Measurements from ENCODE around the gene TSC22D4.
"Not testable (repeated sequence)": the region's sequence is repeated elsewhere in the genome, so short reads cannot be mapped to it uniquely, and the experiment has no call there.

Gene TSC22D4

GRCh38 chr7:100472121-100472851 is 6.7 kb downstream of the TSC22D4 start:
- no peak for DNase-seq

- DNase-seq, result no peak
Observed at GRCh38 chr7:100471021-100471420, 8.0 kb downstream of the TSC22D4 start.

GRCh38 chr7:100469227-100470044 is 9.6 kb downstream of the TSC22D4 start:
- DNase-seq, result peak; percentile 42

GRCh38 chr7:100467638-100468373 is 11.2 kb downstream of the TSC22D4 start:
- peak; percentile 12 for DNase-seq

GRCh38 chr7:100466653-100467605 is 12.1 kb downstream of the TSC22D4 start:
- DNase-seq, result no peak

GRCh38 chr7:100465702-100466311 is 13.2 kb downstream of the TSC22D4 start:
- peak; percentile 31 for DNase-seq

- DNase-seq, result no peak
Observed at GRCh38 chr7:100465299-100465698, 13.7 kb downstream of the TSC22D4 start.

GRCh38 chr7:100464791-100465190 is 14.2 kb downstream of the TSC22D4 start:
- no peak for DNase-seq

- DNase-seq, result no peak
Observed at GRCh38 chr7:100464210-100464660, 14.8 kb downstream of the TSC22D4 start, which contains the start of gene SPACDR. SPACDR (minus strand) TSS chr7:100464260; CDS start chr7:100464025, 235 bp downstream.

- no peak for DNase-seq
Observed at GRCh38 chr7:100457033-100457432, 22.0 kb downstream of the TSC22D4 start.

GRCh38 chr7:100456562-100456961 is 22.5 kb downstream of the TSC22D4 start:
- no peak for DNase-seq

GRCh38 chr7:100455206-100455605 is 23.8 kb downstream of the TSC22D4 start:
- DNase-seq, result no peak

- not testable (repeated sequence) for DNase-seq
Observed at GRCh38 chr7:100453854-100454253, 25.2 kb downstream of the TSC22D4 start.

GRCh38 chr7:100452513-100452912 is 26.5 kb downstream of the TSC22D4 start:
- no peak for DNase-seq

GRCh38 chr7:100449190-100449795 is 29.7 kb downstream of the TSC22D4 start:
- no peak for DNase-seq

- DNase-seq, result not testable (repeated sequence)
Observed at GRCh38 chr7:100447363-100447762, 31.7 kb downstream of the TSC22D4 start.

- no peak for DNase-seq
Observed at GRCh38 chr7:100446040-100446439, 33.0 kb downstream of the TSC22D4 start.

- no peak for DNase-seq
Observed at GRCh38 chr7:100444311-100445278, 34.4 kb downstream of the TSC22D4 start.

GRCh38 chr7:100443096-100443840 is 35.7 kb downstream of the TSC22D4 start:
- DNase-seq, result no peak

All from DMS79 (cell line).